ENCODE measurements around the gene FTO.

The FTO gene

DNA sequence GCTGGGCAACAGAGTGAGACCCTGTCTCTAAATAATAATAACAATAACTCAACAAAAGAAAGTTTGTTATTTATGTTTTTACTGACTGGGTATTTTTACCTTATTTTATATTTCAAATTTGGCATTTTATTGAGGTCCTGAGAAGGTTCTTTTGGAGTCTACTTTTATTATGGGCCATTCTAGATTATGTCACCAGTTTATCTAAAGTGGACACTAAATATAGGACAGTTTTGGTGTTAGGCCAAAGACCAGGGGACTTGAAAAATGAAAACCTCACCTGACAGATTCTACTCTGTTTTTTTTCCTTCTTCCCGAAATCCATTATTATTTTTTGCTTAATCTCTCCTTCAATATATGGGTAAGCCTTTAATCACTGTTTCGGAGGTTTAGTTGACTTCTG, 8.1 kb downstream of the FTO start:
- DNase-seq, result no peak

DNA sequence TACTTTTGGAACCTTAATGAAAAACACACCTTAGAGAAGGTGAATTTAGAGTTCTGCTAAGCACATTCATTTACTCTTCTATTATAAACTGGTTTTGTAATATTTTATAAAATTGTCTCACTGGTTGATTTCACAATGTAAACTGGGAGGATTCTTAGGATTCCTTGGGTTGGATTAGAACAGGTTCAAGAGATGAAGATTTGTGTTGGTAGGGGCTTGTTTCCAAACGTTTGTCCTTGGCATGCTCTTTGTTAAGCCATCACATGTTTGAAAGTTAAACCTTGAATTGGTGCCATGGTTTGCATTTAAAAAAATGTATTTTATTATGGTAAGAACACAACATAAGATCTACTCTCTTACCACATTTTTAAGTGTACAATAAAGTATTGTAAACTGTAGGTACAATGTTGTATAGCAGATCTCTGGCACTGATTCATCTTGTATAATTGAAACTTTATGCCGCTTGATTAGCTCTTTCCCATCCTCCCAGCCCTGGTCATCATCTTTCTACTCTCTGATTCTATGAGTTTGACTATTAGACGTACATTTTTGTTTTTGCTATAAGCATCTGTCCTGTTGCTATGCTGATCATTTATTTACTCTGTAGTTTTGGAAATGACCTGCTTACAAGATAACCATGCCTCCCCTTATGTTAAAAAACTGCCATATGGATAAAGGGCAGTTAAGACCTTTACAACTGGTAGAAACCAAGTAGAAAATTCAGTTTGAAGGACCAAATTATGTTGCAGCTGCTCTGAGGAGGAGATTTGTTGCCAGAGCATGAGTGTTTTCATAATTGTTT, 9.6 kb downstream of the FTO start:
- DNase-seq, result no peak

DNA sequence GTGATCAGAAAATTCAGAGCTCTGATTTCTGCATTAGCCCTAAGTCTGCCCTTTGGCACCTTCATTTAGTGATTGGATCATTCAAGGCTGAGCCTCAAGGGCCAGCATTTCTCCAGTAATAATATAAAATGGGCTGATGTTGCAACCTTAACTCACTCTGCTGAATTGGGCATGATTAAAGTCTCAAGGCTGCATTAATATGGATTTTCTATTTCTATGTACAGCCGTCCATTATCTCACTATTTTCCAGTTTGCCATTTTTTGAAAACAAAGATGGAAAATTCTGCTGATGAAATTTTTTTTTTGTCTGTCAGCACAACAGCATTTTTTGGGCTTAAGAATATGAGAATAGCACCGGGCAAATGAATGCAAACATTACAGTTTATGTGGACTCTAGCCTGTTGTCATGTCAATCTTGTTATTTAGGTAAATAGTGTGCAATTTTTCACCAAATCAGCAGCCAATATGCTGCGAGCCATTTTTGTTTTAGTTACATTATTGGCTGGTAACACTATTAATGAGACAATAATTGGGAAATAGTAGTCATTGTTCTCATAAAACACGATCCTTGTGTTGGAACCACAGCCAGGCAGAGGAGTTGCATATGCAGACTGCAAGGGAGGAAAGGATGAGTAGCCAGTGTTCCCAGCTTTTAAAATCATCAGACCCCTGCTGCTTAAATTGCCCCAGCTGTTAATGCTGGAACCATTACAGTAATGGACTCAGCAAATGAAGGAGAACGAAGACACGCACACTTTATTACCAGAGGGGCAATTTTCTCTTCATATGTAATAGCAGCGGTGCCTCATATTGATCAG, 10.5 kb downstream of the FTO start:
- peak; percentile 39 for DNase-seq

DNA sequence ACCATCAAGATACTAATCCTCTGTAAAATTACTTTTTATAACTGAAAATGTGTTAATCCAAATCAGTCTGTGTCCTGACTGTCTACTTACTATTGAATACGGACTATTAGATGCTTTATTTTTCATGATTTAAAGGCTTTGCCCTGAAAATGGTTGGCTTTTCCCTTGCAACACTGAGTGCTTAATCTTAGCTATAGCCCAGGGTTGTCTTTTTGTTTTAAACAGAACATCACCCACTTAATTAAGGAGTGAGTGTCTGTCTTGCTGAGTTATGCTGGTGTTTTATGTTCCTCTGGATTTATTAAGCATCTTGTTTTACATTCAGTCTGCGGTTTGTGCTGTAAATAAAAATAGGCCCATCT, 11.0 kb downstream of the FTO start:
- DNase-seq, result no peak

DNA sequence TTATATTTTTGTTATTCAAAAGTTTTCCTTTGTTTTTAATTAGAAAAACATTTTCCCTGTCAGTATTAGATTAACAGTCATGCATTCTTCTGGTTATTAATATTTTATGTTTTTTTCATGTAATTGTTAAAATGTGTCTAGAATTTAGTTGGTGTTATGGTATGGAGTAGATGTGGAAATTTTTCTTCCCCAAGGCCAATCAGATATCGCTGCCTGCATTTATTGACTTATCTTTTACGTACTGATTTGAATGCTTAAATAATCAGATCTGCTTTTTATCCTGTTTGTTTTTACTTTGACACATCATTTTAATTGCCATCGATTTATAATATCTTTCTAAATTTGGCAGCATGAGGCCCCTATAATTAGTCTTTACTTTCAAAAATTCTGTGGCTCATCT, 13.6 kb downstream of the FTO start:
- no peak for DNase-seq

DNA sequence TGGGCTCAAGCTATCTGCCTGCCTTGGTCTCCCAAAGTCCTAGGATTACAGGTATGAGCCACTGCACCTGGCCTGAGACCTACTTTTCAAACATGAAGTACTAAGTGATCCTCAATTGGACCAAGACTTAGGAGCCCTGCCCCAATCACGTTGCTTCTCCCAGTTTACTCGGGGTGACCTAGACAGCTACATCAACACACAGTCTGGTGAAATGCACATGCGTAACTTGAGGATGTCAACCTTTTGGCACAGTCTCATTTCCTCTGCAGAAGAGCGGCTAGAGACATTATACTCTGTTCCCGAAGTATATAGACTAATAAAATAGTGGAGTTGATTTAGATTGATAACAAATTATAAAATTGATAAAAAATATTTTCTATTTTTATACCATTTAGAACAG, 17.1 kb downstream of the FTO start:
- no peak for DNase-seq

DNA sequence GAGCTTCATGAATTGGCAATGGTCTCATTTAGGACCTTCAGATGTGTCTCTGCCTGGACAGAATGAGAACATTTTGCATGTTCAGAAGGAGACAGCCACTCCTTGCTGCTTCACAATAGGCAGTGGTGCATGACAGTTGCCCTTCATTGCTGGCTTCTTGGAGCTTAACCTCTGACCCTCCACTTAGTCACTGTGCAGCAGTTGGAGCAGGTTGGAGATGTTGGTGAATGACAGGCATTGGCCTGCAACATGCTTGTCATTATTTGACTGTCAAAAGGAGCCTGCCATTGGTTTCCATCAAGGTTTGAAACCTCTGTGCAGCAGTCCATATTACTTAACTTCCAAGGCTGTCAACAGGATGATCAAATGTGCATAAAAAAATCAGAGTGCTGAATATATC, 22.7 kb downstream of the FTO start:
- DNase-seq, result no peak

DNA sequence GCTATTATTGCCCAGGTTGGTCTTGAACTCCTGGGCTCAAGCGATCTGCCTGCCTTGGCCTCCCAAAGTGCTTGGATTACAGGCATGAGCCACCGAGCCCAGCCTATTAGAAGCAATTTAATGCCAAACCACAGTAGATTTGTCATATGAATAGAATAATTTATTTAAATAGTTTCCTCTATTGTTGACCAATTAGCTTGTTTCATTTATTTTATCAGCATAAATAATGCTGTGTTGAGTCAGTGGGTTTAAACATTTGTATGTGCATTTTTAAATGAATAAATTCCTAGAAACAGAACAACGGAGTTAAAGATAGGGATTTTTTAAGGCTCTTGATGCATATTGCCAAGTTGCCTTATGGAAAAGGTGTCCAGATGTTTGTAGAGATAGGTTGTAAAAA, 26.7 kb downstream of the FTO start:
- no peak for DNase-seq

DNA sequence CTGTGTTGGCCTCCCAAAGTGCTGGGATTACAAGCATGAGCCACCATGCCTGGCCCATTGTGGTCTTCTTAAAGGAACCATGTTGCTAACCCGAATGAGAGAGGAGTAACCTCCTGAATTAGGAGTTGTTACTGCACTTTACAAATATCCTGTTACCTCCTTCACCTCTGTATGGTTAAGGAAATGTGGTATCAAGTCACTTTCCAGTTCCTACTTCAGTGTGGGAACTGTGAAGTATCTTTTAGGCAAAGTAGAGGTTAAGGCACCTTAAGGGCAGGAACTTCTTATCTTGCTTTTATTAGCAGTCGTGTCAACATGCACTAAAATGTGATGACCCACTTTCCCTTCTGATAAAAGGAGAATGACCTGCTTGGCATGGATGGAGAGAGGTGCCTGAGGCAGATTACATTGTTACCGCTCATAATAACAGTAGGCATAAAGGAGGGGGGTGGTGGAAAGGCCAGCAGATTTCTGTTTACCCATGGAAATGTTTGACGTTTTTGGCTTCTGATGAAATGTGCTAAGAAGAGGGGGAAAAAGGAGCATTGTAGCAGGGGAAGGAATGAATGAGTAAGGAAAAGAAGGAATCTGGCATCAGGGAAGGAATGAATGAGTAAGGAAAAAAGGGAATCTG, 28.5 kb downstream of the FTO start:
- DNase-seq, result no peak

DNA sequence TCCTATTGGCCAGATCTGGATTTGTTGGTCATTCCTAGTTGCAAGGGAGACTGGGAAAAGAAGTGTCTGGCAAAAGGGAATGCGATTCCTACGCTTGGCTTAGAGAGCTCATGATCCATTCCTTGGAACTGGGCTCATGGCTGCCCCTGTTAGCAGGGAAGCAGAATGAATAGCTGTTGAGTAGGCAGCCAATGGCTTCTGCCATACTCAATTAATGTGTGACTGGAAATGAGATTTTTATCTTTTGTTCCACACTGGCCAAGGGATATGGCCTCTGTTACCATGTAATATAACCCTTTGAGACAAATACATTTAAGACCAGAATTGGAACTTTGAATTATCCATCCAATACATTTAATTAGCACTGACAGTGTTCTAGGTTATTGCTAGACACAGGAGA, 31.0 kb downstream of the FTO start:
- no peak for DNase-seq

DNA sequence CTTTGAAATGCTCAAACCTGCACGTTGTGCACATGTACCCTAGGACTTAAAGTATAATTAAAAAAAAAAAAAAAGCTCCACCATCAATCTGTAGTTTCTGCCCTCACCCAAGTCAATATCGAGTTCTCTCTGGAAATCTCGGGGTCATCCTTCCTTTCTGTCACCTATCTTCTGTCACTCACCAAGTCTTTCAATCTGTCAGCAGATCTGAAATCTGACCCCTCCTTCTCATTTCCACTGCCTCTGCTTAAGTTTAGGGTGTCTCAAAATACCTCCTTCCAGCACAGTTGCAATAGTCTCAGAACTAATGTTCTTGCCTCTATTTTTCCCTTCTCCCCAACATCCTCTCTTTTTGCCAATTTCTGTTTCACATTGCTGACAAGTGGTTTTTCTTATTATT, 32.3 kb downstream of the FTO start:
- DNase-seq, result no peak

DNA sequence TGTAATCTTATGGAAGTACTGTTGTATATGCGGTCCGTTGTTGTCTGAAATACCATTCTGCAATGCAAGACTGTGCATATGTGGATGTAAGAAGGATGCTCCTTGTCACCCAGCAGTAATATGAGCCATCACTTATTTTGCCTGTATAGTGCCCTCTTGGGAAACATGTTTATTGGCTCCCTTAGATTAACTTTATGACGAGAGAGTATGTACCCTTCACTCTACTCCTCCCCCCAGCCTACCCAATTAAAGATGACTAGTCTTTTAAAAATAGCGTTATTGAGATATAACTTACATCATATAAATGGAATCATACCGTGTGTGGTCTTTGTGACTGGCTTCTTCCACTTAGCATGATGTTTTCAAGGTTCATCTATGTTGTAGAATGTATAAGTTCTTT, 33.6 kb downstream of the FTO start:
- no peak for DNase-seq

DNA sequence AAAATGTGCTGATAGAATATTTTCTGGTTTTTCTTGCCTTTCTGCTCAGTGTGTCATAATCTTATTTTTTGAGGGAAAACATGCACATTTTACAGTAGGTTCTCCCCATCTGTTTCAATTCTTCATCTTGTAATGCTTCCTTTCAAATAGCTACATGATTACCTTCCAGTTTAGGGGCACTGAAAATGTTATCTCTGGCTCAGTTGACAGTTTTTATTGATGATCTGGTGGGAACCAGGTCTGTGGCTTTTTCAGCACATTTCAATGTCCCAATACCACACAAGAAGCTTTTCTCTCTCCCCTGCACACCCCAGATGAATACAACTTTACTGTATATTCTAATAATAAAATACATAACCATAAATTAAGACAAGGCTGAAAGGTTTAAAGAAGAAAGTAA, 36.5 kb downstream of the FTO start:
- no peak for DNase-seq

DNA sequence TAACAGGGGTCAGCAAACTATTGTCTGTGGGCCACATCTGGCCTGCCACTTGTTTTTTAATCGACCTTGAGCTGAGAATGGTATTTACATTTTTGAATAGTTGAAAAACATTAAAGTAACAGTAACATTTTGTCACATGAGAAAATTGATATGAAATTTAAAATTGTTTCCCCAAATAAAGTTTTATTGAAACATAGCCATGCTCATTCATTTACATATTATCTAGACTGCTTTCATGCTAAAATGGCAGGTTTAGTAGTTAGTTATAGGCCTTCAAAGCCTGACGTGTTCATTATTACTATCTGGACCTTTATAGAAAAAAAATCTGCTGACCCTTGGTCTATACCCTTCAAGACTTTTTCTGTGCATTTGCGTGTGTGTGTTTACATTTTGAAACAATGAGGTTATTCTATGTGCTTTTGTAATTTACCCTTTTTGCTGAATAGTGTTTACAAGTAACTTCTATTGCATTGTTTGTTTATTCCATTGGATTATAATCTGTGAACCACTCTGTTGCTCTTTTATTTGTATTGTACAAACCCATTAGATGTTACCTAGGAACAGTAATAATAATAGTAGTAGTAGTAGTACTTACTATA, 37.1 kb downstream of the FTO start:
- DNase-seq, result no peak

DNA sequence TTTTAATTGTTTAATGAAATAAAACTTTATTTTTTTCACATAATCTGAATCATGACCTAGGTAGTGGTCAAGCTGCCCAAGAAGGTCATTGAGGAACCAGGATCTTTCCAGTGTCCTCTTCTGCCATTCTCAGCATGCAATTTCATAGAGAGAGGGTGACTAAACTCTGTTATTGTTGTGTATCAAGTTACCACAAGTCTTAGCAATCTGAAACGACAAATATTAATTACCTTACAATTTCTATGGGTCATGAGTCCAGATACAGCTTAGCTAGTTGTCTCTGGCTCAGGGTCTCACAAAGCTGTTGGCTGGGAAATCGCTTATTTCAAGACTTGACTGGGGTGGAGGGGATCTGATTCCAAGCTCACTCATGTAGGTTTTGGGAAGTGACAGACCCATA, 37.6 kb downstream of the FTO start:
- DNase-seq, result no peak

DNA sequence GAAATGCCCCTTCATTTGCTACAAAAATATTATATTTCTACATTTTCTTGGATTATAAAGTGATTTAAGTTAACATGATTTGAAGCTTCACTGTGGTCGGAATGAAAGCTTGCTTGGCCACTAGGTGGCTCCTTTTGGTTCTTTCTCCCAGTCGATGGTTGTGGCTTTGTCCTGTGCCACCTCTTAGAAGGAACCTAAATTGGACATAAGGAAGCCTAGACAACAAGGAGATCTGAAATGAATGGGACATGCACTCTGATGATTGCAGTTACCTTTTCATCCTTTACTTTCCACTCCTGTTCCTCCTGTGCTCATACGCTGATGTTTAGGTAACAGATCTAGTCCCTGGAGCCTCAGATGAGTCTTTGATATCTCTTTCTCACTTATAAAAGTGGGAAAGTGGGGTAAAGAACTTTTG, 39.2 kb downstream of the FTO start:
- DNase-seq, result no peak

DNA sequence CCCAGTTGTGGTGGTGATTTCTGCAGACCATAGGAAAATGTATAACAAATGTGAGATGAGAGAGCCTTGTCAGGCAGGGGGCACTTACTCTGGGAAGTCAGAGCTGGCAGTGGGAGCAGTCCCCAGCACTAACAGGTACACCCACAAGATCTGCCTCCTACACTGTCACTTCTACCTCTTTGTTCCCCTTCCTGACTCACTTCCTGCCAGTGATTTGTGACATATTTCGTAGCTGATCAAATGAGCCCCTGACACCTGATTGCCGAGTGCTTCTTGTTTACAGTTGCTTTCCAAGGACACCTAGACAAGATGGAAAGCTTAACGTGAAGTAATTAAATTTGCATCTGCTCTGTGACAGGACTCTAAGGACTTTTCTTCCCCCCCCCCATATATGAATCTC, 40.5 kb downstream of the FTO start:
- no peak for DNase-seq

DNA sequence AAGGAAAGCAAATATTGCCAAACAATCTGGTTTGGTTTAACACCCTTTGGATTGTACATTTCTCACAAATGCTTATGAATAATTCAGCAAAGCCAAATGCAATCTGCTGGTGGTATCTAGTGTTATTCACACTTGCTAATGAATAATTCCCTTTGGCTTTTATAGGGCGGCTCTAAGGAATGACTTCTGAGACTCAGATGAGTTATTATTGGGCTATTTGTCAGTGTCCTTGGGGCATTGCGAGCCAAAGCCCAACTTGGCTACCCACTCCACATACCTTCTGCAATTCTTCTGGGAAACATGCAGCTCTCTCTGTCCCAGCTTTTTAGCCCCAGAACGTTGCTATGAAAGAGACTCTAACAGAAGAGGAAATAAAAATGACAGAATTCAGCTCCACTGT, 41.1 kb downstream of the FTO start:
- no peak for DNase-seq

DNA sequence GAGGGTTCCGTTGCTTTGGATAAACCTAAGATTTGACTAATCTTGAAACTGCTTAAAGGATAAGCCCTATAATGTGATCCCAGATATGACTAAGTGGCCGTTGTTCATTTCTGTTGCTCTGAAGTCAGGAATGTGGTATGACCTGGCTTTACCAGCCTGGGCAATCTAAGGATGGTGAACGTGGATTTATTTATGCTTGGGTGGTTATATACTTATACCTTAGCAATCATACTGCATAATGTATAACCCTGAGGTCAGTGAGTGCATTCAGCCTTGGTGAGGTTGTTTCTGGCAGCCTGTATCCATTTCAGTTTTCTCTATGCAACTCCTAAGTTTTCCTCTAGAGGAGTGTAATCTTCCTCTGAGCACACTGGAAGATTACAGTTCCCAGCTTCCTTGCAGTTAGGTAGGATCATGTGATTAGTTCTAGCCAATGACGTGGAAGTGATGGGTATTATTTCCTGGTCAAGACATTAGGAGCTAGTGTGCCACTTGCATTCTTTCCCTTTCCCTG, 41.9 kb downstream of the FTO start:
- no peak for DNase-seq

DNA sequence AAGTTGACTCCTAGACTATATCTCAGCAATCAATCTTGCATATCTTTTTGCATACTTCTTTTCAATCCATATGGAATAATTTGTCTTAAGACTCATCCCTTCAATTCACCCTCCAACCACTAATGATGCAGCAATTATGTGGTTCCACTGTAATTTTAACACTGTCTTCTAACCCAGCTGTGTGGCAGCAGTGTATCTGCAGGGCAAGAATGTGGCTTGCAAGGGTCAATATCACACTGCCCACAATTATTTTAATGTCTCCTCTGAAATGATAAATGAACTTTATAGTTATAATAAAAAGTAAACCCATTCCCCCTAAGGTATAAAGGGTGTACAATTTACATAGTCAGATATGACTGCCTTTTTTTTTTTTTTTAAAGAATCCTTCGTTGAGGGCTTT, 48.6 kb downstream of the FTO start:
- DNase-seq, result no peak

DNA sequence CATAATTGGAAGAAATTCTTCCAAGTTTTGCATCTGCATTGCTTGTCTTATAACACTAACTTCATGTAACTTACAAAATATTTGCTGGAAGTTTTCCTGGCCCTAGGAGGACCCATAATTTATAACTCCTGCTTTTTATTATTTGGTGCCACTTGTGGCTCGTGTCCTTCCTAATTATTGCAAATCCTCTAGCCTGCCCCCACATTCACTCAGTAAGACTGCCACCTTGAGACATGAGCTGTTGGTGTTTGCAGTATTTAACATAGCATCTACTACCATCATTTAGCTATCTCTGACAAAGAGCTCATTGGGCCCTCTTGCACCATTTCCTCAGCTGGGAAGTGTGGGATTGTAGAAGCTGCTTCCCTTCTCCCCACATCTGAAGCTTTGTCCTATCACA, 49.5 kb downstream of the FTO start:
- DNase-seq, result no peak

DNA sequence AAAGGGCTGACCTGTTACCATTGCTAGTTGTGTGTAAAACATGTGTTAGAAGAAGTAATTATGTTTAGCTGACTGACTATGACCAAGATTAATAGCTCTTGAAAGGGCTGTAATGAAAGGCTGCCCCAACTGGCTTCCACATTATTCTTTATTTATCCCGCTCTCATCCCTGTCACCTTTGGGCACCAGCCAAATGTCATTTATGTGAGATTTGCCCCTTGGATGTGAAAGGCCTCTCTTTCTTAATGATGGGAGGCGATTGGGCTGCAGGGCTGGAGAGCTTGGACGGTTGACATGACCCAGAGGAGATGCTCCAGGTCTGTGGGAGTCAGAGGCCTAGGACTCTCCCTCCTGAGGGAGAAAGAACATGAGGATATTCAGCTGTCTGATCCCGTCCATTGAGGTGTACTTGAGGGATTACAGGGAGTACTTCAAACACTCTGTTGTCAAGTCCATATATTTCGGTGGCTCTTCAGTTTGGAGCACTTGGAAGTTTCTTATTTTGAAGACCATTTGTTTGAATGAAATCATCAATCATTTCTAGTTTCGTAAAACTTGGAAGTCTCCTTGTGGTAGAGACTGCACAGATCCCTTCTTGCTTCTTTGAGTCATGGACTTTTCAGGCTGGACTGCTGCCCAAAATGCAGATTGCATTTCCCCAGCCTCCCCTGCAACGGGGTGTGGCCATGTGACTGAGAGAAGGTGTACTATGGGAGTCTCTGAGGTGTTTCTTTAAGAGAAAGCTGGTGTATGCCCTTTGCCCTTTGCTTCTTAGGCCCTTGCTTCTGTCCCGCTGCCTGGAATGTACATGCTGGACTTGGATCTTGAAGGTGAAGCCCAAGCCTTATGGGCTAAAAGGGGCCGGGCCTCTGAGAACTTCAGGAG, 51.3 kb downstream of the FTO start:
- DNase-seq, result peak; percentile 9
